Urinary bladder (tissue), 4 donors: ENCODE data around the gene KRTAP12-4. TPM values are rescaled to one million over a fixed set of nuclear protein-coding genes. Genes with fewer than 3 reads are reported as not detected.
"Not testable (repeated sequence)": the region's sequence is repeated elsewhere in the genome, so short reads cannot be mapped to it uniquely, and the experiment has no call there.

Experiments
- DNase-seq: peaks from one replicate; pipeline ENCODE4 v3.0.0-alpha.2; 2015; ENCODE audit errors: extremely low spot score
- H3K27ac ChIP-seq: one replicate; pipeline ENCODE4 v1.5.1; 2013; ENCODE audit warnings: low read depth, mild to moderate bottlenecking, moderate library complexity
- H3K36me3 ChIP-seq: one replicate; pipeline ENCODE4 v1.6.1; 2013; ENCODE audit warnings: mild to moderate bottlenecking, moderate library complexity; ENCODE audit not compliant: insufficient read depth
- H3K4me1 ChIP-seq: one replicate; pipeline ENCODE4 v1.6.1; 2013; ENCODE audit warnings: mild to moderate bottlenecking, moderate library complexity; ENCODE audit not compliant: insufficient read depth
- H3K4me3 ChIP-seq: one replicate; pipeline ENCODE4 v1.5.1; 2013; ENCODE audit warnings: low read depth, low read length
- WGBS: extraction: QIAGEN DNeasy Blood & Tissue Kit; methylation state at CpG from one replicate; pipeline ENCODE4 v1.1.7; 2013; 5-methylcytosine and 5-hydroxymethylcytosine counted together
- polyA plus RNA-seq: library from polyadenylated mRNA; stranded (reverse); fragments of 200-250 nt; gene quantifications from one replicate; pipeline ENCODE4 v1.2.3, GENCODE V29; 2013
- total RNA-seq: library from RNA; depleted of rRNA; stranded (reverse); fragments of >200 nt; gene quantifications from one replicate; pipeline ENCODE4 v1.2.3, GENCODE V29; 2014
- donor health status: healthy with polysubstance abuse.
- donor health status: healthy.

Gene KRTAP12-4
- not detected for total RNA-seq
- polyA plus RNA-seq, result not detected

GRCh38 chr21:44654576-44655175 lies at the start of gene KRTAP12-4:
TSS of gene KRTAP12-4 (minus strand) at chr21:44654659. CDS start at chr21:44654614, 45 bp downstream.
- no peak within 1 kb of the TSS for H3K27ac ChIP-seq
- 70% methylated on average over 9 of the region's 9 CpGs for WGBS
- no peak for DNase-seq
- no peak within 1 kb of the TSS for H3K4me3 ChIP-seq
- no peaks in the 10 kb centered on the region for H3K36me3 ChIP-seq
- H3K4me1 ChIP-seq, result no peaks in the 10 kb centered on the region

GRCh38 chr21:44703731-44704635 lies 49.5 kb upstream of the KRTAP12-4 start:
- H3K4me3 ChIP-seq, result no peak overlapping the region
- no peak overlapping the region for H3K27ac ChIP-seq
- no peaks in the 10 kb centered on the region for H3K4me1 ChIP-seq
- no peak for DNase-seq
- 34% methylated on average over 13 of the region's 13 CpGs for WGBS
- no peaks in the 10 kb centered on the region for H3K36me3 ChIP-seq

GRCh38 chr21:44702973-44703730 lies 48.7 kb upstream of the KRTAP12-4 start:
- no peak for DNase-seq
- WGBS, result 35% methylated on average over 16 of the region's 16 CpGs
- Histone ChIP-seq H3K36me3 (no peaks in the 10 kb centered on the region), H3K4me3 (no peak overlapping the region), H3K4me1 (no peaks in the 10 kb centered on the region), H3K27ac (no peak overlapping the region)

GRCh38 chr21:44702111-44702972 lies 47.9 kb upstream of the KRTAP12-4 start:
- 68% methylated on average over 22 of the region's 22 CpGs for WGBS

GRCh38 chr21:44701541-44701940 lies 47.1 kb upstream of the KRTAP12-4 start:
- no peak for DNase-seq
- no peak overlapping the region for H3K27ac ChIP-seq
- WGBS, result 17% methylated on average over 12 of the region's 12 CpGs
- H3K36me3 ChIP-seq, result no peaks in the 10 kb centered on the region
- no peak overlapping the region for H3K4me3 ChIP-seq
- no peaks in the 10 kb centered on the region for H3K4me1 ChIP-seq

More at GRCh38 chr21:44702111-44702972, 47.9 kb upstream of the KRTAP12-4 start:
- Histone ChIP-seq H3K36me3 (no peaks in the 10 kb centered on the region), H3K4me1 (no peaks in the 10 kb centered on the region), H3K4me3 (no peak overlapping the region), H3K27ac (no peak overlapping the region)
- DNase-seq, result no peak

- Histone ChIP-seq H3K4me3 (no peak overlapping the region), H3K4me1 (no peaks in the 10 kb centered on the region), H3K36me3 (no peaks in the 10 kb centered on the region), H3K27ac (no peak overlapping the region)
- no peak for DNase-seq
- 79% methylated on average over 14 of the region's 14 CpGs for WGBS
These were observed 46.6 kb upstream of the KRTAP12-4 start for GRCh38 chr21:44701023-44701400.

GRCh38 chr21:44700101-44701022 lies 45.9 kb upstream of the KRTAP12-4 start:
- H3K4me1 ChIP-seq, result no peaks in the 10 kb centered on the region
- H3K36me3 ChIP-seq, result no peaks in the 10 kb centered on the region
- no peak for DNase-seq
- H3K27ac ChIP-seq, result no peak overlapping the region
- no peak overlapping the region for H3K4me3 ChIP-seq
- WGBS, result 41% methylated on average over 21 of the region's 21 CpGs

- no peak overlapping the region for H3K27ac ChIP-seq
- H3K4me3 ChIP-seq, result no peak overlapping the region
- H3K36me3 ChIP-seq, result no peaks in the 10 kb centered on the region
- 45% methylated on average over 17 of the region's 17 CpGs for WGBS
- DNase-seq, result no peak
- H3K4me1 ChIP-seq, result no peaks in the 10 kb centered on the region
These were observed 45.1 kb upstream of the KRTAP12-4 start for GRCh38 chr21:44699502-44700001.

GRCh38 chr21:44697811-44698734 lies 43.6 kb upstream of the KRTAP12-4 start:
- WGBS, result 29% methylated on average over 35 of the region's 35 CpGs
- Histone ChIP-seq H3K4me1 (no peaks in the 10 kb centered on the region), H3K36me3 (no peaks in the 10 kb centered on the region), H3K27ac (no peak overlapping the region), H3K4me3 (no peak overlapping the region)
- DNase-seq, result no peak

- H3K4me1 ChIP-seq, H3K36me3 ChIP-seq, H3K27ac ChIP-seq, DNase-seq, H3K4me3 ChIP-seq: not testable (repeated sequence)
- 56% methylated on average over 21 of the region's 21 CpGs for WGBS
These were observed 42.8 kb upstream of the KRTAP12-4 start, which contains the start of gene KRTAP10-12 for GRCh38 chr21:44697172-44697810. TSS of gene KRTAP10-12 (plus strand) at chr21:44697172. CDS start at chr21:44697202, 30 bp downstream.

GRCh38 chr21:44696572-44696971 lies 42.1 kb upstream of the KRTAP12-4 start:
- DNase-seq, result no peak
- Histone ChIP-seq H3K27ac (no peak overlapping the region), H3K4me3 (no peak overlapping the region), H3K36me3 (no peaks in the 10 kb centered on the region), H3K4me1 (no peaks in the 10 kb centered on the region)
- WGBS, result 67% methylated on average over 10 of the region's 10 CpGs
